GM23338 (cell line): ENCODE data around the gene GPR31.

Experiments
- CREB1 ChIP-seq: fragments of 250-450 bp; sonication (Bioruptor Pico); IDR thresholded peaks from 2 replicates; pipeline ENCODE4 v1.5.0; 2020; ENCODE audit warnings: low read depth, mild to moderate bottlenecking, moderate library complexity
- EZH2 ChIP-seq: fragments of 200-600 bp; sonication (generic); IDR thresholded peaks from one replicate; pipeline ENCODE4 v1.8.0; 2017; ENCODE audit warnings: antibody characterized with exemption, mild to moderate bottlenecking, low read depth; ENCODE audit not compliant: unreplicated experiment
- EZH2phosphoT487 ChIP-seq: fragments of 200-600 bp; sonication (generic); IDR thresholded peaks from one replicate; pipeline ENCODE4 v1.8.1; 2018; ENCODE audit warnings: antibody characterized with exemption; ENCODE audit not compliant: unreplicated experiment
- JUNB ChIP-seq: IDR thresholded peaks from one replicate; pipeline ENCODE4 v1.6.1; 2016; ENCODE audit warnings: antibody characterized with exemption; ENCODE audit not compliant: unreplicated experiment
- NANOG ChIP-seq: IDR thresholded peaks from 2 replicates; pipeline ENCODE4 v1.6.1; 2016; ENCODE audit warnings: antibody characterized with exemption, borderline replicate concordance
- POLR2AphosphoS5 ChIP-seq: IDR thresholded peaks from 2 replicates; pipeline ENCODE4 v1.6.1; 2016; ENCODE audit warnings: antibody characterized with exemption, low read depth
- REST ChIP-seq: IDR thresholded peaks from one replicate; pipeline ENCODE4 v1.6.1; 2018; ENCODE audit warnings: antibody characterized with exemption; ENCODE audit not compliant: unreplicated experiment
- STAT1 ChIP-seq: IDR thresholded peaks from one replicate; pipeline ENCODE4 v1.6.1; 2016; ENCODE audit warnings: antibody characterized with exemption; ENCODE audit not compliant: unreplicated experiment
- ZNF114 ChIP-seq: fragments of 250-450 bp; sonication (Bioruptor Pico); IDR thresholded peaks from 2 replicates; pipeline ENCODE4 v1.5.0; 2020; ENCODE audit warnings: mild to moderate bottlenecking, moderate library complexity
- ZNF331 ChIP-seq: fragments of 250-450 bp; sonication (Bioruptor Pico); IDR thresholded peaks from 2 replicates; pipeline ENCODE4 v1.5.0; 2020; ENCODE audit warnings: low read depth, mild to moderate bottlenecking, moderate library complexity
- ZNF462 ChIP-seq: fragments of 250-450 bp; sonication (Bioruptor Pico); IDR thresholded peaks from 2 replicates; pipeline ENCODE4 v1.5.0; 2020; ENCODE audit warnings: mild to moderate bottlenecking, moderate library complexity
- TF ChIP-seq, protein P1 (sequence below), 2 experiments: fragments of 200-600 bp in 1 of 2; sonication (generic) in 1 of 2; conservative IDR thresholded peaks; 2 replicates each; pipeline versions ENCODE4 v1.5.1 to v1.6.1; 2016 to 2017; ENCODE audit warnings: antibody characterized with exemption in 2 of 2, low read depth in 2 of 2, mild to moderate bottlenecking in 2 of 2, moderate library complexity in 1 of 2
- TF ChIP-seq, protein P2 (sequence below): IDR thresholded peaks from 2 replicates; pipeline ENCODE4 v1.6.1; 2016; ENCODE audit warnings: antibody characterized with exemption

- TF ChIP-seq, protein P1, sequence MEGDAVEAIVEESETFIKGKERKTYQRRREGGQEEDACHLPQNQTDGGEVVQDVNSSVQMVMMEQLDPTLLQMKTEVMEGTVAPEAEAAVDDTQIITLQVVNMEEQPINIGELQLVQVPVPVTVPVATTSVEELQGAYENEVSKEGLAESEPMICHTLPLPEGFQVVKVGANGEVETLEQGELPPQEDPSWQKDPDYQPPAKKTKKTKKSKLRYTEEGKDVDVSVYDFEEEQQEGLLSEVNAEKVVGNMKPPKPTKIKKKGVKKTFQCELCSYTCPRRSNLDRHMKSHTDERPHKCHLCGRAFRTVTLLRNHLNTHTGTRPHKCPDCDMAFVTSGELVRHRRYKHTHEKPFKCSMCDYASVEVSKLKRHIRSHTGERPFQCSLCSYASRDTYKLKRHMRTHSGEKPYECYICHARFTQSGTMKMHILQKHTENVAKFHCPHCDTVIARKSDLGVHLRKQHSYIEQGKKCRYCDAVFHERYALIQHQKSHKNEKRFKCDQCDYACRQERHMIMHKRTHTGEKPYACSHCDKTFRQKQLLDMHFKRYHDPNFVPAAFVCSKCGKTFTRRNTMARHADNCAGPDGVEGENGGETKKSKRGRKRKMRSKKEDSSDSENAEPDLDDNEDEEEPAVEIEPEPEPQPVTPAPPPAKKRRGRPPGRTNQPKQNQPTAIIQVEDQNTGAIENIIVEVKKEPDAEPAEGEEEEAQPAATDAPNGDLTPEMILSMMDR (conservative IDR thresholded peaks at IDR 0.05; ENCODE audit: low read depth in 2 of 2): no peak
- TF ChIP-seq EZH2: no peak
- TF ChIP-seq EZH2phosphoT487: no peak
- TF ChIP-seq POLR2AphosphoS5: no peak
- no peak for TF ChIP-seq REST
- no peak for TF ChIP-seq JUNB
- TF ChIP-seq NANOG: no peak
- TF ChIP-seq ZNF331 (CRISPR knock-in tag): no peak
- TF ChIP-seq CREB1 (CRISPR knock-in tag): no peak
- TF ChIP-seq STAT1: no peak
- TF ChIP-seq ZNF114 (CRISPR knock-in tag): no peak
- TF ChIP-seq, protein P2, sequence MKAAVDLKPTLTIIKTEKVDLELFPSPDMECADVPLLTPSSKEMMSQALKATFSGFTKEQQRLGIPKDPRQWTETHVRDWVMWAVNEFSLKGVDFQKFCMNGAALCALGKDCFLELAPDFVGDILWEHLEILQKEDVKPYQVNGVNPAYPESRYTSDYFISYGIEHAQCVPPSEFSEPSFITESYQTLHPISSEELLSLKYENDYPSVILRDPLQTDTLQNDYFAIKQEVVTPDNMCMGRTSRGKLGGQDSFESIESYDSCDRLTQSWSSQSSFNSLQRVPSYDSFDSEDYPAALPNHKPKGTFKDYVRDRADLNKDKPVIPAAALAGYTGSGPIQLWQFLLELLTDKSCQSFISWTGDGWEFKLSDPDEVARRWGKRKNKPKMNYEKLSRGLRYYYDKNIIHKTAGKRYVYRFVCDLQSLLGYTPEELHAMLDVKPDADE: no peak
- TF ChIP-seq ZNF462 (CRISPR knock-in tag): no peak
These were observed 50.0 kb downstream of the GPR31 start for GRCh38 chr6:167107787-167108186.
